Testis (tissue), 3 donors: Measurements from ENCODE around the gene LYPD4. TPM values are rescaled to one million over a fixed set of nuclear protein-coding genes. Genes with fewer than 3 reads are reported as not detected.

ENCODE experiments used
- DNase-seq: peaks from one replicate; pipeline ENCODE4 v3.0.0-alpha.2; 2019
- H3K27ac ChIP-seq, 2 donors: fragments of 200-600 bp; sonication (generic); one replicate each; pipeline ENCODE4 v1.5.1; 2019
- H3K27me3 ChIP-seq: fragments of 200-600 bp; sonication (generic); one replicate; pipeline ENCODE4 v1.5.1; 2019
- H3K36me3 ChIP-seq: fragments of 200-600 bp; sonication (generic); one replicate; pipeline ENCODE4 v1.5.1; 2017; ENCODE audit warnings: low read depth; ENCODE audit errors: missing control alignments
- H3K4me1 ChIP-seq: fragments of 200-600 bp; sonication (generic); one replicate; pipeline ENCODE4 v1.5.1; 2019
- H3K4me3 ChIP-seq, 2 donors: fragments of 200-600 bp; sonication (generic); one replicate each; pipeline ENCODE4 v1.5.1; 2017 to 2019
- H3K9me3 ChIP-seq: fragments of 200-600 bp; sonication (generic); one replicate; pipeline ENCODE4 v1.5.1; 2017
- CTCF ChIP-seq, 3 experiments: fragments of 450-650 bp in 2 of 3; fragments of 200-600 bp in 1 of 3; sonication (generic) in 1 of 3; IDR thresholded peaks; one replicate each; pipeline ENCODE4 v1.5.1; 2016 to 2019; ENCODE audit warnings: antibody characterized with exemption in 3 of 3, mild to moderate bottlenecking in 2 of 3, moderate library complexity in 1 of 3
- POLR2A ChIP-seq: fragments of 450-650 bp; IDR thresholded peaks from one replicate; pipeline ENCODE4 v1.6.1; 2017; ENCODE audit warnings: antibody characterized with exemption, mild to moderate bottlenecking, moderate library complexity
- WGBS, 2 donors: methylation state at CpG; one replicate each; pipeline ENCODE4 v1.1.5; 2018; 5-methylcytosine and 5-hydroxymethylcytosine counted together
- intact Hi-C: fragments of 100-400 bp; cut with DNase I; formaldehyde crosslinking; loops from one replicate; pipeline ENCODE4 v1.15.1; 2023; ENCODE audit warnings: low total_unique reads
- polyA plus RNA-seq: library from polyadenylated mRNA; stranded (reverse); fragments of 350-450 nt; fragmentation: Illumina TruSeq; extraction: RNeasy Lipid Tissue Mini Kit (QIAGEN cat#74804); gene quantifications from one replicate; pipeline ENCODE4 v1.2.3, GENCODE V29; 2014; ENCODE audit warnings: low read depth, low replicate concordance; ENCODE audit not compliant: insufficient read depth
- total RNA-seq, 2 donors: library from RNA; depleted of rRNA; stranded (reverse); fragments of >200 nt; gene quantifications; one replicate each; pipeline ENCODE4 v1.2.3, GENCODE V29; 2016

LYPD4 gene
- total and polyA plus RNA-seq, 3 donors from 2014 or later, result 33.6 to 198 (median 68.4) TPM

GRCh38 chr19:41861116-41861768 is 16.8 kb upstream of the LYPD4 start:
- intact Hi-C loops, result no loop called here
- Histone ChIP-seq H3K36me3 (no peaks in the 10 kb centered on the region), H3K27ac (peak overlapping the region; percentile 78 to 94), H3K4me1 (peaks cover 20% of the 10 kb centered on the region), H3K9me3 (no peaks in the 10 kb centered on the region), H3K27me3 (no peaks in the 10 kb centered on the region), H3K4me3 (peak overlapping the region; percentile 79 to 99)
- DNase-seq, result no peak
- no peak for TF ChIP-seq POLR2A
- TF ChIP-seq CTCF (IDR thresholded peaks at IDR 0.05), result no peak
- 20 to 24% methylated on average over 9 of the region's 9 CpGs for WGBS, 2 donors

- TF ChIP-seq CTCF (IDR thresholded peaks at IDR 0.05), result no peak
- TF ChIP-seq POLR2A, result no peak
- DNase-seq, result no peak
- Histone ChIP-seq H3K4me1 (peaks cover 20% of the 10 kb centered on the region), H3K27ac (peak overlapping the region; percentile 78 to 94), H3K27me3 (no peaks in the 10 kb centered on the region), H3K4me3 (peak overlapping the region; percentile 79 to 99), H3K9me3 (no peaks in the 10 kb centered on the region), H3K36me3 (no peaks in the 10 kb centered on the region)
- intact Hi-C loops, result no loop called here
- WGBS, 2 donors, result 0% methylated on average over 26 to 44 of the region's 45 CpGs
Measured at GRCh38 chr19:41860419-41861115, 16.1 kb upstream of the LYPD4 start.

- H3K4me3 ChIP-seq, result peak within 1 kb of the TSS; percentile 79 to 99
- H3K4me1 ChIP-seq, result peaks cover 20% of the 10 kb centered on the region
- WGBS, 2 donors, result 1% methylated on average over 34 to 53 of the region's 76 CpGs
- peak within 1 kb of the TSS; percentile 78 to 94 for H3K27ac ChIP-seq
- peak; percentile 99 for DNase-seq
- H3K36me3 ChIP-seq, result no peaks in the 10 kb centered on the region
- TF ChIP-seq CTCF (IDR thresholded peaks at IDR 0.05) (peak; percentile 60 to 87 (median 78)), POLR2A (no peak)
- intact Hi-C loops, result no loop called here
- H3K9me3 ChIP-seq, result no peaks in the 10 kb centered on the region
- no peaks in the 10 kb centered on the region for H3K27me3 ChIP-seq
Measured at GRCh38 chr19:41859618-41860418, 15.3 kb upstream of the LYPD4 start, which contains the start of gene RPS19. TSS of gene RPS19 (plus strand) at chr19:41860255. CDS start at chr19:41860775, 520 bp downstream.

GRCh38 chr19:41859213-41859617 is 14.7 kb upstream of the LYPD4 start:
- DNase-seq, result no peak
- TF ChIP-seq POLR2A (no peak), CTCF (IDR thresholded peaks at IDR 0.05) (no peak)
- Histone ChIP-seq H3K27me3 (no peaks in the 10 kb centered on the region), H3K27ac (peak overlapping the region in 1 of 2 donors; percentile 94), H3K9me3 (no peaks in the 10 kb centered on the region), H3K4me3 (peak overlapping the region; percentile 79 to 99), H3K36me3 (no peaks in the 10 kb centered on the region), H3K4me1 (peaks cover 20% of the 10 kb centered on the region)
- intact Hi-C loops, result no loop called here
- 4% methylated on average over 8 of the region's 8 CpGs for WGBS, 2 donors
